Mesodermal cell (in vitro differentiated cells): ENCODE results near the gene MYO1D.

Experiments used
- H3K27ac ChIP-seq: 2 replicates; pipeline ENCODE4 v1.7.0; 2013; ENCODE audit warnings: mild to moderate bottlenecking, low read depth, low read length, moderate library complexity; ENCODE audit not compliant: severe bottlenecking
- H3K36me3 ChIP-seq: 2 replicates; pipeline ENCODE4 v1.7.1; 2013; ENCODE audit warnings: mild to moderate bottlenecking, low read length, moderate library complexity; ENCODE audit not compliant: control insufficient read depth, insufficient read depth
- H3K4me1 ChIP-seq: one replicate; pipeline ENCODE4 v1.7.1; 2013; ENCODE audit warnings: mild to moderate bottlenecking, low read length; ENCODE audit not compliant: insufficient read depth, control insufficient read depth, poor library complexity, severe bottlenecking
- H3K4me3 ChIP-seq: 2 replicates; pipeline ENCODE4 v1.7.0; 2013; ENCODE audit warnings: low read length, control low read depth, mild to moderate bottlenecking; ENCODE audit not compliant: insufficient read depth, poor library complexity, severe bottlenecking; ENCODE audit errors: extremely low read depth
- H3K9me3 ChIP-seq: 2 replicates; pipeline ENCODE4 v1.7.1; 2013; ENCODE audit warnings: mild to moderate bottlenecking, low read length, moderate library complexity; ENCODE audit not compliant: control insufficient read depth
- WGBS, 2 experiments: methylation state at CpG; one replicate each; pipeline ENCODE4 v1.1.5; 2013; ENCODE audit warnings: missing lambda C conversion rate in 2 of 2; ENCODE audit not compliant: insufficient coverage in 2 of 2; 5-methylcytosine and 5-hydroxymethylcytosine counted together

The MYO1D gene

GRCh38 chr17:32820440-32820839 is 56.5 kb downstream of the MYO1D start:
- no CpG with 5 or more reads among the region's 2 CpGs for WGBS, 2 experiments
- Histone ChIP-seq H3K9me3 (no peaks in the 10 kb centered on the region), H3K4me3 (no peak overlapping the region), H3K36me3 (no peaks in the 10 kb centered on the region), H3K4me1 (peaks cover 2% of the 10 kb centered on the region), H3K27ac (no peak overlapping the region)

- 94 to 100% methylated on average over 1 of the region's 2 CpGs for whole genome bisulfite sequencing, 2 experiments
- no peak overlapping the region for H3K4me3 ChIP-seq
- peaks cover 8% of the 10 kb centered on the region for H3K4me1 ChIP-seq
- H3K9me3 ChIP-seq: no peaks in the 10 kb centered on the region
- H3K36me3 ChIP-seq: no peaks in the 10 kb centered on the region
- no peak overlapping the region for H3K27ac ChIP-seq
Observed at GRCh38 chr17:32819787-32820186, 57.1 kb downstream of the MYO1D start.

GRCh38 chr17:32819035-32819434 is 57.9 kb downstream of the MYO1D start:
- Histone ChIP-seq H3K4me3 (no peak overlapping the region), H3K9me3 (no peaks in the 10 kb centered on the region), H3K4me1 (peaks cover 8% of the 10 kb centered on the region), H3K36me3 (no peaks in the 10 kb centered on the region), H3K27ac (no peak overlapping the region)
- 71 to 100% methylated on average over 2 to 3 of the region's 4 CpGs for WGBS, 2 experiments

- no peak overlapping the region for H3K4me3 ChIP-seq
- 89 to 100% methylated on average over 2 of the region's 3 CpGs for WGBS, 2 experiments
- no peaks in the 10 kb centered on the region for H3K36me3 ChIP-seq
- no peak overlapping the region for H3K27ac ChIP-seq
- H3K9me3 ChIP-seq: no peaks in the 10 kb centered on the region
- H3K4me1 ChIP-seq: peaks cover 8% of the 10 kb centered on the region
Observed at GRCh38 chr17:32815460-32815859, 61.5 kb downstream of the MYO1D start.

- Histone ChIP-seq H3K4me3 (no peak overlapping the region), H3K9me3 (no peaks in the 10 kb centered on the region), H3K36me3 (no peaks in the 10 kb centered on the region), H3K4me1 (peaks cover 8% of the 10 kb centered on the region), H3K27ac (no peak overlapping the region)
- WGBS, 2 experiments: 94 to 100% methylated on average over 3 to 5 of the region's 7 CpGs
Observed at GRCh38 chr17:32814836-32815235, 62.1 kb downstream of the MYO1D start.

- Histone ChIP-seq H3K9me3 (no peaks in the 10 kb centered on the region), H3K36me3 (no peaks in the 10 kb centered on the region)
- 81 to 83% methylated on average over 2 to 3 of the region's 3 CpGs for WGBS, 2 experiments
Observed at GRCh38 chr17:32813021-32813420, 63.9 kb downstream of the MYO1D start.

GRCh38 chr17:32810690-32811089 is 66.2 kb downstream of the MYO1D start:
- no peak overlapping the region for H3K27ac ChIP-seq
- 93 to 100% methylated on average over 1 to 4 of the region's 5 CpGs for WGBS, 2 experiments
- H3K36me3 ChIP-seq: no peaks in the 10 kb centered on the region
- H3K4me3 ChIP-seq: no peak overlapping the region
- H3K4me1 ChIP-seq: peaks cover 17% of the 10 kb centered on the region
- no peaks in the 10 kb centered on the region for H3K9me3 ChIP-seq

More at GRCh38 chr17:32813021-32813420, 63.9 kb downstream of the MYO1D start:
- Histone ChIP-seq H3K27ac (no peak overlapping the region), H3K4me1 (peaks cover 14% of the 10 kb centered on the region), H3K4me3 (no peak overlapping the region)

- H3K4me1 ChIP-seq: peaks cover 16% of the 10 kb centered on the region
- H3K4me3 ChIP-seq: no peak overlapping the region
- 76 to 100% methylated on average over 1 to 2 of the region's 3 CpGs for WGBS, 2 experiments
- no peaks in the 10 kb centered on the region for H3K9me3 ChIP-seq
- no peak overlapping the region for H3K27ac ChIP-seq
- no peaks in the 10 kb centered on the region for H3K36me3 ChIP-seq
Observed at GRCh38 chr17:32807577-32807976, 69.3 kb downstream of the MYO1D start.

- WGBS, 2 experiments: no CpG with 5 or more reads among the region's 2 CpGs
- H3K9me3 ChIP-seq: no peaks in the 10 kb centered on the region
- H3K4me1 ChIP-seq: peaks cover 16% of the 10 kb centered on the region
Observed at GRCh38 chr17:32806646-32807045, 70.3 kb downstream of the MYO1D start.

GRCh38 chr17:32805029-32805976 is 71.6 kb downstream of the MYO1D start:
- peaks cover 16% of the 10 kb centered on the region for H3K4me1 ChIP-seq
- no peaks in the 10 kb centered on the region for H3K9me3 ChIP-seq
- 93 to 100% methylated on average over 1 to 3 of the region's 5 CpGs for WGBS, 2 experiments
- no peak overlapping the region for H3K4me3 ChIP-seq
- no peak overlapping the region for H3K27ac ChIP-seq
- no peaks in the 10 kb centered on the region for H3K36me3 ChIP-seq

More at GRCh38 chr17:32806646-32807045, 70.3 kb downstream of the MYO1D start:
- Histone ChIP-seq H3K4me3 (no peak overlapping the region), H3K36me3 (no peaks in the 10 kb centered on the region), H3K27ac (no peak overlapping the region)

- 100% methylated on average over 1 of the region's 2 CpGs for WGBS, 2 experiments
- H3K9me3 ChIP-seq: no peaks in the 10 kb centered on the region
Observed at GRCh38 chr17:32803544-32803943, 73.4 kb downstream of the MYO1D start.

More at GRCh38 chr17:32803544-32803943, 73.4 kb downstream of the MYO1D start:
- no peak overlapping the region for H3K4me3 ChIP-seq
- H3K36me3 ChIP-seq: no peaks in the 10 kb centered on the region
- H3K4me1 ChIP-seq: peaks cover 20% of the 10 kb centered on the region
- no peak overlapping the region for H3K27ac ChIP-seq
